Neural cell (in vitro differentiated cells): ENCODE results near the gene MRPS24. TPM values are rescaled to one million over a fixed set of nuclear protein-coding genes. Genes with fewer than 3 reads are reported as not detected.

Experiments used
- H2AFZ ChIP-seq: fragments of 200-600, 300-800 bp; sonication (generic), shearing (Covaris generic); 2 replicates; pipeline ENCODE4 v1.6.0; 2014; ENCODE audit warnings: low read depth, mild to moderate bottlenecking, antibody characterized with exemption, low read length, moderate library complexity
- H3F3A ChIP-seq: fragments of 200-600 bp; shearing (Covaris generic); 2 replicates; pipeline ENCODE4 v1.6.1; 2016; ENCODE audit warnings: mild to moderate bottlenecking, moderate library complexity, mixed read lengths, antibody characterized with exemption, low read length; ENCODE audit not compliant: insufficient read depth, poor library complexity, severe bottlenecking
- H3K27ac ChIP-seq: fragments of 200-600, 300-800 bp; sonication (generic), shearing (Covaris generic); 2 replicates; pipeline ENCODE4 v1.5.1; 2014; ENCODE audit warnings: mild to moderate bottlenecking, low read length, moderate library complexity
- H3K27me3 ChIP-seq: fragments of 300-800, 200-600 bp; sonication (generic), shearing (Covaris generic); 2 replicates; pipeline ENCODE4 v1.6.0; 2014; ENCODE audit warnings: mild to moderate bottlenecking, low read depth, low read length, moderate library complexity; ENCODE audit not compliant: insufficient read depth
- H3K36me3 ChIP-seq: fragments of 300-800, 200-600 bp; sonication (generic), shearing (Covaris generic); 2 replicates; pipeline ENCODE4 v1.5.1; 2014; ENCODE audit warnings: mild to moderate bottlenecking, antibody characterized with exemption, low read length, moderate library complexity; ENCODE audit not compliant: insufficient read depth
- H3K4me2 ChIP-seq: fragments of 300-800, 200-600 bp; sonication (generic), shearing (Covaris generic); 2 replicates; pipeline ENCODE4 v1.6.0; 2014; ENCODE audit warnings: mild to moderate bottlenecking, low read length
- H3K4me3 ChIP-seq: fragments of 300-800, 200-600 bp; sonication (generic), shearing (Covaris generic); 2 replicates; pipeline ENCODE4 v1.5.1; 2014; ENCODE audit warnings: mild to moderate bottlenecking, low read length, moderate library complexity
- H3K79me2 ChIP-seq: fragments of 200-600 bp; shearing (Covaris generic); replicated peaks from 2 replicates; pipeline ENCODE4 v1.6.0; 2014; ENCODE audit warnings: mild to moderate bottlenecking, low read length, moderate library complexity; ENCODE audit not compliant: insufficient read depth
- H3K9ac ChIP-seq: fragments of 300-800, 200-600 bp; sonication (generic), shearing (Covaris generic); 2 replicates; pipeline ENCODE4 v1.6.1; 2016; ENCODE audit warnings: mild to moderate bottlenecking, low read length, mixed read lengths
- H3K9me2 ChIP-seq: fragments of 200-600 bp; shearing (Covaris generic); 2 replicates; pipeline ENCODE4 v1.6.1; 2016; ENCODE audit warnings: mild to moderate bottlenecking, low read length, mixed read lengths; ENCODE audit not compliant: insufficient read depth
- H3K9me3 ChIP-seq: fragments of 200-600, 300-800 bp; sonication (generic), shearing (Covaris generic); 2 replicates; pipeline ENCODE4 v1.6.1; 2016; ENCODE audit warnings: mild to moderate bottlenecking, mixed run types, low read length, moderate library complexity, mixed read lengths
- H4K20me1 ChIP-seq: fragments of 200-600 bp; shearing (Covaris generic); 2 replicates; pipeline ENCODE4 v1.6.1; 2016; ENCODE audit warnings: mild to moderate bottlenecking, mixed run types; ENCODE audit not compliant: insufficient read depth
- CTCF ChIP-seq: fragments of 450-650 bp; IDR thresholded peaks from 2 replicates; pipeline ENCODE4 v1.5.1; 2014; ENCODE audit warnings: antibody characterized with exemption, mild to moderate bottlenecking, moderate library complexity; ENCODE audit not compliant: poor library complexity, severe bottlenecking
- EP300 ChIP-seq: fragments of 450-650 bp; conservative IDR thresholded peaks from 2 replicates; pipeline ENCODE4 v1.6.1; 2014; ENCODE audit warnings: antibody characterized with exemption, mild to moderate bottlenecking, moderate library complexity; ENCODE audit not compliant: poor library complexity, severe bottlenecking
- EZH2 ChIP-seq: fragments of 200-600, 300-800 bp; shearing (Covaris generic), sonication (generic); IDR thresholded peaks from 2 replicates; pipeline ENCODE4 v1.6.1; 2014; ENCODE audit warnings: antibody characterized with exemption, low read length, borderline replicate concordance, mild to moderate bottlenecking; ENCODE audit not compliant: insufficient read depth, poor library complexity, severe bottlenecking
- MXI1 ChIP-seq: fragments of 450-650 bp; conservative IDR thresholded peaks from 2 replicates; pipeline ENCODE4 v1.6.1; 2014; ENCODE audit warnings: antibody characterized with exemption, mild to moderate bottlenecking; ENCODE audit not compliant: poor library complexity, severe bottlenecking
- POLR2AphosphoS5 ChIP-seq: IDR thresholded peaks from 2 replicates; pipeline ENCODE4 v1.6.1; 2012
- RAD21 ChIP-seq: fragments of 450-650 bp; conservative IDR thresholded peaks from 2 replicates; pipeline ENCODE4 v1.6.1; 2014; ENCODE audit warnings: antibody characterized with exemption, mild to moderate bottlenecking, moderate library complexity
- SMC3 ChIP-seq: fragments of 450-650 bp; conservative IDR thresholded peaks from 2 replicates; pipeline ENCODE4 v1.6.1; 2014; ENCODE audit warnings: antibody characterized with exemption, mild to moderate bottlenecking, moderate library complexity; ENCODE audit not compliant: poor library complexity
- TAF1 ChIP-seq: IDR thresholded peaks from 2 replicates; pipeline ENCODE4 v1.6.1; 2012; ENCODE audit warnings: low read depth
- polyA plus RNA-seq: library from polyadenylated mRNA; depleted of rRNA; stranded (reverse); fragments of >200 nt; gene quantifications from 2 replicates; pipeline ENCODE4 v1.2.3, GENCODE V29; 2014
- TF ChIP-seq, protein P1 (sequence below): IDR thresholded peaks from 2 replicates; pipeline ENCODE4 v1.6.1; 2012; ENCODE audit warnings: borderline replicate concordance

The MRPS24 gene
- polyA plus RNA-seq, 1 donor from 2014 or later = 132 TPM

DNA sequence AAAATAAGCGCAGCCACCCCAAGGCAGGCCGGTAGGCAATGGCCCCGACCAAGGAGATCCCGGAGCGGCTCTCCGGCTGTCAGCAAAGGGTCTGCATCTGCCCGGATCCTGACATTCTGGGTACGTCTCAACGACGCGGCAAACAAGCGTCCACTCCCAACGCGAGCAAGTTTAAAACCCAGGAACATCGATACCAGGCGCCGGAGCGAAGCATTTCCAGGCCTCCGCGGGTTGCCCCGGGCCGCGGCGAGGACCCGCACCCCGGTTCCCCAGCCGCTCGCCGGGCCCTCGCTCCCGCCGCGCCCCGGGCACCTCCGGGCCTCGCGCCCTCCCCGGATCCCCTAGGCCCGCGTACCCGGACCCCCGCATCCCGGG, 36.6 kb upstream of the MRPS24 start:
- Histone ChIP-seq H2AFZ (peak overlapping the region; percentile 3), H3K36me3 (no peaks in the 10 kb centered on the region), H3F3A (no peaks in the 10 kb centered on the region), H3K4me3 (peak overlapping the region; percentile 70), H3K27ac (peak overlapping the region; percentile 37), H3K79me2 (peaks cover 6% of the 10 kb centered on the region), H4K20me1 (no peaks in the 10 kb centered on the region), H3K4me2 (peak overlapping the region; percentile 90), H3K27me3 (no peaks in the 10 kb centered on the region), H3K9me3 (no peaks in the 10 kb centered on the region), H3K9ac (peak overlapping the region; percentile 74), H3K9me2 (no peaks in the 10 kb centered on the region)
- TF ChIP-seq EP300 = no peak
- TF ChIP-seq, protein P1, sequence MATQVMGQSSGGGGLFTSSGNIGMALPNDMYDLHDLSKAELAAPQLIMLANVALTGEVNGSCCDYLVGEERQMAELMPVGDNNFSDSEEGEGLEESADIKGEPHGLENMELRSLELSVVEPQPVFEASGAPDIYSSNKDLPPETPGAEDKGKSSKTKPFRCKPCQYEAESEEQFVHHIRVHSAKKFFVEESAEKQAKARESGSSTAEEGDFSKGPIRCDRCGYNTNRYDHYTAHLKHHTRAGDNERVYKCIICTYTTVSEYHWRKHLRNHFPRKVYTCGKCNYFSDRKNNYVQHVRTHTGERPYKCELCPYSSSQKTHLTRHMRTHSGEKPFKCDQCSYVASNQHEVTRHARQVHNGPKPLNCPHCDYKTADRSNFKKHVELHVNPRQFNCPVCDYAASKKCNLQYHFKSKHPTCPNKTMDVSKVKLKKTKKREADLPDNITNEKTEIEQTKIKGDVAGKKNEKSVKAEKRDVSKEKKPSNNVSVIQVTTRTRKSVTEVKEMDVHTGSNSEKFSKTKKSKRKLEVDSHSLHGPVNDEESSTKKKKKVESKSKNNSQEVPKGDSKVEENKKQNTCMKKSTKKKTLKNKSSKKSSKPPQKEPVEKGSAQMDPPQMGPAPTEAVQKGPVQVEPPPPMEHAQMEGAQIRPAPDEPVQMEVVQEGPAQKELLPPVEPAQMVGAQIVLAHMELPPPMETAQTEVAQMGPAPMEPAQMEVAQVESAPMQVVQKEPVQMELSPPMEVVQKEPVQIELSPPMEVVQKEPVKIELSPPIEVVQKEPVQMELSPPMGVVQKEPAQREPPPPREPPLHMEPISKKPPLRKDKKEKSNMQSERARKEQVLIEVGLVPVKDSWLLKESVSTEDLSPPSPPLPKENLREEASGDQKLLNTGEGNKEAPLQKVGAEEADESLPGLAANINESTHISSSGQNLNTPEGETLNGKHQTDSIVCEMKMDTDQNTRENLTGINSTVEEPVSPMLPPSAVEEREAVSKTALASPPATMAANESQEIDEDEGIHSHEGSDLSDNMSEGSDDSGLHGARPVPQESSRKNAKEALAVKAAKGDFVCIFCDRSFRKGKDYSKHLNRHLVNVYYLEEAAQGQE = peak; percentile 32

DNA sequence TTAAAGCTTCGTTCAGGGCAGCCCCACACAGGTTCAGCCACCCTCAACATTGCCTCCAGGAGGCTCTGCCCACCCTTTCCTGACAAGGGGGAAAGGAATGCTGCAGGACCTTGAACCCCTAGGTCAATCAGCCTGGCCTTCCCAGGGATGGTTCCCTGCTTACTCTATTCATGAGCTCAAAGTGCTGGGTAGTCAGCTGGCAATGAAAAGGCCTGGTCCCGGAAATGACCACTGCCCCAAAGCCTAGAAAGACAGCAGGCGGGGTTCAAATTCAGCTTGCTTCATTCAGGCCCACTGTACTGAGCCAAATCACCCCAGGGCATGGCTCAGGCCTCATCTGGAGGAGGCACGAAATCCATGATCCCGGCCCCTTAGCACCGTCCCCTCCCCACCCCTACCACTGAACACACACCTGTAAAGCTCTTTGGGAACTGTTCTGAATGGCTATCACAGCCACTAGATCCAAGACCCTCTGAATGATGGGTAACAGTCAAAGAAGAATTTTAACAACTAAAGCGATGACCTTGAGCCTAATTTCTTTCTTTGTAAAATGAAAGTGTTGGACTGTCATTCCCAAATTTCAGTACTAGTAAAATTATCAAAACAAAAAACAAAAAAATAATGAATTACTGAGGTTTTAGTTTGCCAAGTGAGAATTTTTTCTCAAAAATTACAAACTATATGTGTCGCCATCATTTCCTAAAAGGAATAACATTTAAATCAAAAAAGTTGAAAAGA, 36.1 kb upstream of the MRPS24 start:
- no peaks in the 10 kb centered on the region for H3K27me3 ChIP-seq
- peaks cover 6% of the 10 kb centered on the region for H3K79me2 ChIP-seq
- peak overlapping the region; percentile 3 for H2AFZ ChIP-seq
- H3K9ac ChIP-seq = peak overlapping the region; percentile 74
- no peaks in the 10 kb centered on the region for H4K20me1 ChIP-seq
- no peaks in the 10 kb centered on the region for H3K36me3 ChIP-seq
- no peaks in the 10 kb centered on the region for H3K9me2 ChIP-seq
- peak overlapping the region; percentile 90 for H3K4me2 ChIP-seq
- no peaks in the 10 kb centered on the region for H3F3A ChIP-seq
- no peak overlapping the region for H3K27ac ChIP-seq
- H3K4me3 ChIP-seq = peak overlapping the region; percentile 70
- H3K9me3 ChIP-seq = no peaks in the 10 kb centered on the region
- TF ChIP-seq POLR2AphosphoS5 (no peak), EP300 (no peak), CTCF (no peak), RAD21 (no peak), TAF1 (no peak), SMC3 (no peak), MXI1 (no peak), EZH2 (no peak)
- TF ChIP-seq, protein P1 = no peak
